GM12878 (cell line): ENCODE measurements around the gene COX15. TPM values are rescaled to one million over a fixed set of nuclear protein-coding genes. Genes with fewer than 3 reads are reported as not detected.
A peak's percentile ranks its signal among the peaks of the same experiment; 100 is the strongest.

Source experiments
- ATAC-seq: fragments of 200-7000 bp; cut with Tn5 transposase; 3 replicates; pipeline ENCODE4 v1.9.1; 2020; ENCODE audit warnings: mild to moderate bottlenecking, moderate library complexity
- BruUV-seq: library from RNA; stranded (reverse); fragments of 400-500 nt; replicated peaks from 2 replicates; lab custom pipeline; 2021; lab: Mats Ljungman, UMichigan
- CTCF ChIA-PET: fragments of 300-600 bp; sonication (Branson Sonifier 250); formaldehyde crosslinking; extraction: SDS; loops from one replicate; lab custom pipeline; 2021; ENCODE audit warnings: inconsistent platforms; lab: Yijun Ruan, JAX
- POLR2A ChIA-PET: fragments of 350-600 bp; formaldehyde crosslinking; extraction: SDS; loops from one replicate; lab custom pipeline; 2021; ENCODE audit warnings: inconsistent platforms; lab: Charles Lee
- RAD21 ChIA-PET: fragments of 300-600 bp; sonication (Branson Sonifier 250); formaldehyde crosslinking; loops from one replicate; lab custom pipeline; 2023; ENCODE audit warnings: antibody characterized with exemption; ENCODE audit not compliant: unreplicated experiment; lab: Charles Lee
- SMC1A ChIA-PET: fragments of 300-600 bp; sonication (Branson Sonifier 250); formaldehyde crosslinking; loops from one replicate; lab custom pipeline; 2023; ENCODE audit not compliant: unreplicated experiment, uncharacterized antibody; lab: Charles Lee
- DNase-seq: peaks from one replicate; pipeline ENCODE4 v3.0.0-alpha.2; 2011; ENCODE audit warnings: low read depth, low spot score
- FAIRE-seq: peaks from 3 replicates; lab custom pipeline; 2011; peaks lifted over from hg19 to GRCh38; lab: Jason Lieb, UNC
- H2AFZ ChIP-seq: 2 replicates; pipeline ENCODE4 v1.6.0; 2011; ENCODE audit warnings: low read depth, low read length, control low read depth; ENCODE audit not compliant: control insufficient read depth
- H3K27ac ChIP-seq: 2 replicates; pipeline ENCODE4 v1.5.1; 2011; ENCODE audit warnings: control low read depth; ENCODE audit not compliant: control insufficient read depth, insufficient read depth
- H3K27me3 ChIP-seq, 2 experiments: replicated peaks in 1 of 2; 2 replicates each; pipeline versions ENCODE4 v1.6.0 to v1.6.1; 2011; ENCODE audit warnings: low read length in 1 of 2; ENCODE audit not compliant: control insufficient read depth in 2 of 2, insufficient read depth in 2 of 2
- H3K36me3 ChIP-seq, 2 experiments: 2 replicates each; pipeline ENCODE4 v1.5.1; 2011; ENCODE audit warnings: low read length in 1 of 2; ENCODE audit not compliant: control insufficient read depth in 2 of 2, insufficient read depth in 2 of 2
- H3K4me1 ChIP-seq: 2 replicates; pipeline ENCODE4 v1.6.1; 2011; ENCODE audit warnings: mild to moderate bottlenecking, low read length, moderate library complexity, mixed read lengths; ENCODE audit not compliant: control insufficient read depth, insufficient read depth
- H3K4me2 ChIP-seq: 2 replicates; pipeline ENCODE4 v1.6.0; 2011; ENCODE audit warnings: control low read depth; ENCODE audit not compliant: control insufficient read depth, insufficient read depth
- H3K4me3 ChIP-seq: fragments of 200-600 bp; sonication (generic); 2 replicates; pipeline ENCODE4 v1.5.1; 2016
- H3K79me2 ChIP-seq: 2 replicates; pipeline ENCODE4 v1.6.0; 2011; ENCODE audit warnings: low read length; ENCODE audit not compliant: control insufficient read depth, insufficient read depth
- H3K9ac ChIP-seq: 2 replicates; pipeline ENCODE4 v1.8.0; 2011; ENCODE audit warnings: low read length, control low read depth, mixed read lengths; ENCODE audit not compliant: control insufficient read depth, insufficient read depth
- H3K9me3 ChIP-seq: replicated peaks from 3 replicates; pipeline ENCODE4 v1.5.1; 2011; ENCODE audit warnings: mild to moderate bottlenecking, low read length; ENCODE audit not compliant: control insufficient read depth, insufficient read depth
- H4K20me1 ChIP-seq: 2 replicates; pipeline ENCODE4 v1.6.0; 2011; ENCODE audit not compliant: control insufficient read depth, insufficient read depth
- BHLHE40 ChIP-seq, 2 experiments: fragments of 450-650 bp in 1 of 2; IDR thresholded peaks; 2 replicates each; pipeline ENCODE4 v1.6.1; 2011 to 2017; ENCODE audit warnings: low read depth in 2 of 2, borderline replicate concordance in 1 of 2, improper control_type of control experiment in 1 of 2, low read length in 1 of 2, mild to moderate bottlenecking in 1 of 2
- PRDM15 ChIP-seq: fragments of 450-650 bp; formaldehyde crosslinking; IDR thresholded peaks from 2 replicates; pipeline ENCODE4 v1.4.0; 2020; ENCODE audit warnings: mild to moderate bottlenecking, moderate library complexity
- WGBS: methylation state at CpG from one replicate; pipeline ENCODE4 v1.1.6; 2016; ENCODE audit warnings: low lambda C conversion rate; ENCODE audit not compliant: insufficient replicate concordance, insufficient coverage; ENCODE audit errors: missing lambda C conversion rate; 5-methylcytosine and 5-hydroxymethylcytosine counted together
- in situ Hi-C: fragments of 300-500 bp; cut with MboI; formaldehyde crosslinking; loops from 9 replicates; pipeline ENCODE4 v1.14.3; 2018; ENCODE audit warnings: mixed read lengths
- intact Hi-C: fragments of 100-400 bp; cut with micrococcal nuclease; formaldehyde crosslinking; loops from one replicate; pipeline ENCODE4 v1.14.2; 2022; ENCODE audit not compliant: unreplicated experiment
- polyA plus RNA-seq, 11 experiments: library from polyadenylated mRNA; depleted of rRNA in 4 of 11; unstranded in 6 of 11; stranded (reverse) in 5 of 11; fragments of >200 nt; fragmentation: Nextera tagmentation in 4 of 11; fragmentation: Illumina TruSeq in 1 of 11; extraction: Ambion mirVana in 4 of 11; extraction: Trizol in 1 of 11; gene quantifications; 1 replicate in 1 of 11; 2 replicates in 10 of 11; pipeline versions ENCODE4 v1.2.1 to v1.2.3, GENCODE V29; 2011 to 2016; ENCODE audit warnings: inconsistent platforms in 2 of 11, missing spikeins in 2 of 11, low read depth in 1 of 11
- total RNA-seq, 4 experiments: library from RNA; depleted of rRNA in 3 of 4; stranded (reverse); fragments of >200 nt in 3 of 4; fragmentation: Illumina TruSeq in 1 of 4; extraction: Trizol in 1 of 4; gene quantifications; 2 replicates each; pipeline versions ENCODE4 v1.2.1 to v1.2.3, GENCODE V29; 2013 to 2021

The COX15 gene
- total and polyA plus RNA-seq, 10 of the 15 experiments (the other 5 are each of a cell fraction or from before 2014, with no cell fraction given) = 30.2 to 50.7 (median 38.3) TPM

GRCh38 chr10:99777918-99778714 is 46.2 kb upstream of the COX15 start:
- intact Hi-C loops (no loop called here), in situ Hi-C loops (no loop called here)

More at GRCh38 chr10:99777918-99778714, 46.2 kb upstream of the COX15 start:
- Histone ChIP-seq H3K36me3 (no peaks in the 10 kb centered on the region), H3K4me2 (0 out of 2 replicates have a peak overlapping the region, but pooled peaks have one; percentile 21), H2AFZ (no peak overlapping the region), H3K9me3 (no peaks in the 10 kb centered on the region; the same call in 2 of the 3 replicates), H3K27me3 (no peaks in the 10 kb centered on the region), H3K4me1 (peaks cover 11% of the 10 kb centered on the region), H3K4me3 (no peak overlapping the region), H4K20me1 (no peaks in the 10 kb centered on the region), H3K9ac (no peak overlapping the region), H3K79me2 (no peaks in the 10 kb centered on the region), H3K27ac (no peak overlapping the region)
- TF ChIP-seq BHLHE40 (IDR thresholded peaks at IDR 0.05; ENCODE audit: borderline replicate concordance in 1 of 2, low read depth in 2 of 2, low read length in 1 of 2) (peak in 1 of 2 experiments; percentile 7; a peak in 1 of 4 replicates), PRDM15 (CRISPR knock-in tag) (no peak)
- ATAC-seq = peak; percentile 83
- ChIA-PET SMC1A (interaction anchor here (0.6 to 1.2 kb wide), 2 partner anchors 12 to 13 kb away, joined by 3 read pairs; no protein-coding TSS in a partner anchor), POLR2A (interaction anchor here (0.6 kb wide), 1 partner anchor 158 kb away, joined by 3 read pairs; no protein-coding TSS in a partner anchor), RAD21 (no interaction called here), CTCF (interaction anchor here (1.2 kb wide), 1 partner anchor 25 kb away, joined by 3 read pairs; no protein-coding TSS in a partner anchor)
- no TSS peak for BruUV-seq
- 90% methylated on average over 1 of the region's 1 CpG for WGBS
- peak; percentile 7 for FAIRE-seq
- no peak for DNase-seq
